Trophoblast cell (in vitro differentiated cells and primary cell): ENCODE measurements around the gene NAA16.

Source experiments
- DNase-seq, 2 donors: peaks; one replicate each; pipeline ENCODE4 v3.0.0-alpha.2; 2016
- H2AFZ ChIP-seq: 2 replicates; pipeline ENCODE4 v1.6.1; 2013; ENCODE audit warnings: low read length, moderate library complexity, mild to moderate bottlenecking; ENCODE audit not compliant: insufficient read depth, poor library complexity
- H2AK5ac ChIP-seq: 2 replicates; pipeline ENCODE4 v1.6.1; 2013; ENCODE audit warnings: mild to moderate bottlenecking, low read length
- H2BK120ac ChIP-seq: 2 replicates; pipeline ENCODE4 v1.6.1; 2013; ENCODE audit warnings: low read length, mild to moderate bottlenecking, moderate library complexity; ENCODE audit not compliant: insufficient read depth, poor library complexity
- H2BK12ac ChIP-seq: 2 replicates; pipeline ENCODE4 v1.6.1; 2013; ENCODE audit warnings: mild to moderate bottlenecking, low read length, moderate library complexity
- H2BK5ac ChIP-seq: 2 replicates; pipeline ENCODE4 v1.6.1; 2013; ENCODE audit warnings: low read length, low read depth, moderate library complexity, mild to moderate bottlenecking; ENCODE audit not compliant: poor library complexity
- H3K14ac ChIP-seq: 2 replicates; pipeline ENCODE4 v1.6.1; 2013; ENCODE audit warnings: mild to moderate bottlenecking, low read length
- H3K18ac ChIP-seq: 2 replicates; pipeline ENCODE4 v1.6.1; 2013; ENCODE audit warnings: mild to moderate bottlenecking, low read length
- H3K23ac ChIP-seq: 2 replicates; pipeline ENCODE4 v1.6.1; 2013; ENCODE audit warnings: low read length
- H3K27ac ChIP-seq: 2 replicates; pipeline ENCODE4 v1.5.1; 2013; ENCODE audit warnings: low read depth, mild to moderate bottlenecking, inconsistent platforms, low read length, moderate library complexity
- H3K27me3 ChIP-seq: 2 replicates; pipeline ENCODE4 v1.6.1; 2013; ENCODE audit warnings: inconsistent platforms, mild to moderate bottlenecking, low read length, moderate library complexity; ENCODE audit not compliant: insufficient read depth
- H3K36me3 ChIP-seq, 2 experiments: 1 replicate in 1 of 2; 2 replicates in 1 of 2; pipeline ENCODE4 v1.6.1; 2013; ENCODE audit warnings: low read length in 2 of 2, mild to moderate bottlenecking in 2 of 2, moderate library complexity in 1 of 2; ENCODE audit not compliant: insufficient read depth in 2 of 2, control insufficient read depth in 1 of 2
- H3K4ac ChIP-seq: 2 replicates; pipeline ENCODE4 v1.6.1; 2013; ENCODE audit warnings: low read depth, mild to moderate bottlenecking, low read length, moderate library complexity
- H3K4me1 ChIP-seq, 2 experiments: 1 replicate in 1 of 2; 2 replicates in 1 of 2; pipeline ENCODE4 v1.6.1; 2013; ENCODE audit warnings: low read length in 2 of 2, mild to moderate bottlenecking in 2 of 2, moderate library complexity in 1 of 2; ENCODE audit not compliant: insufficient read depth in 2 of 2, control insufficient read depth in 1 of 2
- H3K4me2 ChIP-seq: 2 replicates; pipeline ENCODE4 v1.6.1; 2013; ENCODE audit warnings: inconsistent platforms, mild to moderate bottlenecking, low read length, moderate library complexity
- H3K4me3 ChIP-seq: 2 replicates; pipeline ENCODE4 v1.5.1; 2013; ENCODE audit warnings: mild to moderate bottlenecking, low read depth, low read length, inconsistent platforms
- H3K79me1 ChIP-seq: one replicate; pipeline ENCODE4 v1.6.1; 2013; ENCODE audit warnings: low read length
- H3K79me2 ChIP-seq: 2 replicates; pipeline ENCODE4 v1.6.1; 2013; ENCODE audit warnings: low read length, mild to moderate bottlenecking; ENCODE audit not compliant: control insufficient read depth, insufficient read depth, poor library complexity
- H3K9ac ChIP-seq: 2 replicates; pipeline ENCODE4 v1.6.1; 2013; ENCODE audit warnings: mild to moderate bottlenecking, low read length
- H3K9me3 ChIP-seq: 2 replicates; pipeline ENCODE4 v1.6.1; 2013; ENCODE audit warnings: low read depth, mild to moderate bottlenecking, control low read depth, inconsistent platforms, low read length; ENCODE audit not compliant: insufficient read depth
- H4K12ac ChIP-seq: 2 replicates; pipeline ENCODE4 v1.6.1; 2013; ENCODE audit warnings: low read depth, mild to moderate bottlenecking, low read length, moderate library complexity
- H4K8ac ChIP-seq: 2 replicates; pipeline ENCODE4 v1.6.1; 2013; ENCODE audit warnings: low read depth, mild to moderate bottlenecking, low read length, moderate library complexity
- H4K91ac ChIP-seq: one replicate; pipeline ENCODE4 v1.6.1; 2013; ENCODE audit warnings: low read depth, mild to moderate bottlenecking, low read length, moderate library complexity
- WGBS: extraction: QIAGEN DNeasy Blood & Tissue Kit; methylation state at CpG from one replicate; pipeline ENCODE4 v1.1.7; 2013; ENCODE audit warnings: missing lambda C conversion rate; ENCODE audit not compliant: insufficient read length, insufficient coverage; ENCODE audit errors: extremely low coverage; 5-methylcytosine and 5-hydroxymethylcytosine counted together

Gene NAA16

GRCh38 chr13:41370736-41371135 lies 59.7 kb downstream of the NAA16 start:
- no CpG with 5 or more reads among the region's 2 CpGs for WGBS

GRCh38 chr13:41377446-41377845 lies 66.4 kb downstream of the NAA16 start:
- Histone ChIP-seq H3K79me1 (no peaks in the 10 kb centered on the region), H2BK5ac (no peak overlapping the region), H3K36me3 (peaks cover 0 to 2% of the 10 kb centered on the region in 2 experiments), H2AFZ (no peak overlapping the region), H3K4me3 (no peak overlapping the region), H3K9me3 (no peaks in the 10 kb centered on the region), H2BK120ac (no peak overlapping the region), H4K91ac (no peak overlapping the region), H3K4ac (no peak overlapping the region), H3K4me2 (no peak overlapping the region), H3K9ac (no peak overlapping the region), H2BK12ac (no peak overlapping the region), H4K12ac (no peak overlapping the region), H3K27me3 (no peaks in the 10 kb centered on the region), H4K8ac (no peak overlapping the region), H3K79me2 (no peaks in the 10 kb centered on the region), H2AK5ac (no peak overlapping the region), H3K23ac (no peak overlapping the region), H3K4me1 (no peaks in the 10 kb centered on the region), H3K27ac (no peak overlapping the region), H3K18ac (no peak overlapping the region), H3K14ac (no peak overlapping the region)
- no peak for DNase-seq
- no CpG with 5 or more reads among the region's 5 CpGs for WGBS

More at GRCh38 chr13:41370736-41371135, 59.7 kb downstream of the NAA16 start:
- no peak overlapping the region for H3K4me3 ChIP-seq
- H3K27me3 ChIP-seq: no peaks in the 10 kb centered on the region
- no peak overlapping the region for H2BK120ac ChIP-seq
- H4K8ac ChIP-seq: no peak overlapping the region
- H3K4ac ChIP-seq: no peak overlapping the region
- no peaks in the 10 kb centered on the region for H3K4me1 ChIP-seq
- H3K4me2 ChIP-seq: no peak overlapping the region
- H3K23ac ChIP-seq: no peak overlapping the region
- no peak overlapping the region for H3K14ac ChIP-seq
- H3K36me3 ChIP-seq: peaks cover 2 to 5% of the 10 kb centered on the region in 2 experiments
- H2BK12ac ChIP-seq: no peak overlapping the region
- H3K79me2 ChIP-seq: no peaks in the 10 kb centered on the region
- DNase-seq: no peak
- no peak overlapping the region for H2AFZ ChIP-seq
- no peak overlapping the region for H3K18ac ChIP-seq
- H3K27ac ChIP-seq: no peak overlapping the region
- no peak overlapping the region for H2AK5ac ChIP-seq
- no peak overlapping the region for H3K9ac ChIP-seq
- no peaks in the 10 kb centered on the region for H3K79me1 ChIP-seq
- H4K12ac ChIP-seq: no peak overlapping the region
- no peaks in the 10 kb centered on the region for H3K9me3 ChIP-seq
- H2BK5ac ChIP-seq: no peak overlapping the region
- no peak overlapping the region for H4K91ac ChIP-seq

GRCh38 chr13:41382431-41382830 lies 71.4 kb downstream of the NAA16 start:
- no peak overlapping the region for H2BK5ac ChIP-seq
- H3K14ac ChIP-seq: no peak overlapping the region
- no peak overlapping the region for H4K8ac ChIP-seq

GRCh38 chr13:41383386-41383785 lies 72.3 kb downstream of the NAA16 start:
- no peaks in the 10 kb centered on the region for H3K27me3 ChIP-seq
- H3K79me1 ChIP-seq: peaks cover 1% of the 10 kb centered on the region
- H3K27ac ChIP-seq: no peak overlapping the region
- H3K9me3 ChIP-seq: no peaks in the 10 kb centered on the region
- no peak overlapping the region for H4K12ac ChIP-seq
- DNase-seq: no peak
- H2BK5ac ChIP-seq: no peak overlapping the region
- no peak overlapping the region for H2BK12ac ChIP-seq
- H3K4ac ChIP-seq: no peak overlapping the region
- no peak overlapping the region for H3K4me2 ChIP-seq
- H3K18ac ChIP-seq: no peak overlapping the region
- H4K8ac ChIP-seq: no peak overlapping the region
- no peak overlapping the region for H4K91ac ChIP-seq
- H3K9ac ChIP-seq: no peak overlapping the region
- no peak overlapping the region for H3K4me3 ChIP-seq
- H3K4me1 ChIP-seq: no peaks in the 10 kb centered on the region
- H2AFZ ChIP-seq: no peak overlapping the region
- no peaks in the 10 kb centered on the region for H3K79me2 ChIP-seq
- H2BK120ac ChIP-seq: no peak overlapping the region
- no peaks in the 10 kb centered on the region for H3K36me3 ChIP-seq
- WGBS: no CpG with 5 or more reads among the region's 3 CpGs
- no peak overlapping the region for H3K23ac ChIP-seq
- no peak overlapping the region for H2AK5ac ChIP-seq
- H3K14ac ChIP-seq: no peak overlapping the region

More at GRCh38 chr13:41382431-41382830, 71.4 kb downstream of the NAA16 start:
- H3K4me2 ChIP-seq: no peak overlapping the region
- no peak overlapping the region for H2BK120ac ChIP-seq
- no peaks in the 10 kb centered on the region for H3K4me1 ChIP-seq
- no peak overlapping the region for H4K12ac ChIP-seq
- H3K36me3 ChIP-seq: no peaks in the 10 kb centered on the region
- H3K9me3 ChIP-seq: no peaks in the 10 kb centered on the region
- peaks cover 1% of the 10 kb centered on the region for H3K79me1 ChIP-seq
- no peak overlapping the region for H3K4me3 ChIP-seq
- H3K4ac ChIP-seq: no peak overlapping the region
- no peak overlapping the region for H2AFZ ChIP-seq
- H3K18ac ChIP-seq: no peak overlapping the region
- WGBS: 100% methylated on average over 1 of the region's 4 CpGs
- no peak for DNase-seq
- H3K23ac ChIP-seq: no peak overlapping the region
- H3K27ac ChIP-seq: no peak overlapping the region
- no peak overlapping the region for H4K91ac ChIP-seq
- no peaks in the 10 kb centered on the region for H3K79me2 ChIP-seq
- H3K27me3 ChIP-seq: no peaks in the 10 kb centered on the region
- H3K9ac ChIP-seq: no peak overlapping the region
- H2BK12ac ChIP-seq: no peak overlapping the region
- no peak overlapping the region for H2AK5ac ChIP-seq
